Activated T-cell treated with anti-CD3 and anti-CD28 coated beads, Interleukin-2, amount 50 U/mL, for 72 hours (primary cell): ENCODE data around the gene PSMG3. TPM values are rescaled to one million over a fixed set of nuclear protein-coding genes. Genes with fewer than 3 reads are reported as not detected.

Source experiments
- ATAC-seq, 2 donors: fragments of 150-1000 bp; cut with Tn5 transposase; replicated peaks in 1 of 2; 2 replicates each; pipeline ENCODE4 v1.10.0; 2021; ENCODE audit warnings: moderate library complexity in 2 of 2, mild to moderate bottlenecking in 1 of 2
- DNase-seq, 2 donors: peaks; one replicate each; pipeline ENCODE4 v3.0.0; 2021 to 2022; ENCODE audit warnings: mixed read lengths in 1 of 2
- H3K27ac Mint-ChIP-seq: one replicate; pipeline ENCODE4 v1.8.0; 2022; ENCODE audit warnings: mild to moderate bottlenecking, moderate library complexity, mixed read lengths
- H3K27me3 Mint-ChIP-seq: one replicate; pipeline ENCODE4 v1.8.0; 2022; ENCODE audit warnings: low read depth, mixed read lengths
- H3K36me3 Mint-ChIP-seq, 2 donors: one replicate each; pipeline ENCODE4 v1.8.0; 2022; ENCODE audit warnings: mixed read lengths in 2 of 2, mild to moderate bottlenecking in 1 of 2; ENCODE audit not compliant: insufficient read depth in 2 of 2
- H3K4me1 Mint-ChIP-seq: one replicate; pipeline ENCODE4 v1.8.0; 2022; ENCODE audit warnings: low read depth, mixed read lengths
- H3K4me3 Mint-ChIP-seq, 2 donors: one replicate each; pipeline ENCODE4 v1.8.0; 2022; ENCODE audit warnings: mild to moderate bottlenecking in 2 of 2, mixed read lengths in 2 of 2, moderate library complexity in 2 of 2
- H3K9me3 Mint-ChIP-seq, 2 donors: one replicate each; pipeline ENCODE4 v1.8.0; 2022; ENCODE audit warnings: mixed read lengths in 2 of 2
- total RNA-seq, 2 donors: library from RNA; stranded (reverse); gene quantifications; one replicate each; pipeline ENCODE4 v1.2.3, GENCODE V29; 2022

The PSMG3 gene
- total RNA-seq, 2 donors from 2014 or later, result 49.7 to 53.6 TPM

GRCh38 chr7:1593091-1593866 is 23.4 kb upstream of the PSMG3 start:
- peaks cover 22% of the 10 kb centered on the region for H3K4me1 Mint-ChIP-seq
- peaks cover 2% of the 10 kb centered on the region in 2 donors for H3K9me3 Mint-ChIP-seq
- peaks cover 44% of the 10 kb centered on the region for H3K27me3 Mint-ChIP-seq
- DNase-seq (peak in 1 of 2 donors; percentile 13), ATAC-seq (peak; percentile 33 to 44)
- peaks cover 2% of the 10 kb centered on the region in 2 donors for H3K36me3 Mint-ChIP-seq
- peak overlapping the region; percentile 16 to 53 for H3K4me3 Mint-ChIP-seq
- no peak overlapping the region for H3K27ac Mint-ChIP-seq

- Mint-ChIP-seq H3K4me1 (peaks cover 22% of the 10 kb centered on the region), H3K9me3 (peaks cover 2% of the 10 kb centered on the region in 2 donors), H3K4me3 (peak overlapping the region; percentile 16 to 53), H3K27ac (no peak overlapping the region), H3K36me3 (peaks cover 4 to 5% of the 10 kb centered on the region in 2 donors), H3K27me3 (peaks cover 44% of the 10 kb centered on the region)
- ATAC-seq (peak in 1 of 2 donors; percentile 3), DNase-seq (no peak)
Measured at GRCh38 chr7:1592299-1592871, 22.6 kb upstream of the PSMG3 start.

GRCh38 chr7:1591876-1592275 is 22.0 kb upstream of the PSMG3 start:
- ATAC-seq, result peak in 1 of 2 donors; percentile 25
- no peak for DNase-seq
- Mint-ChIP-seq H3K9me3 (peaks cover 2% of the 10 kb centered on the region in 2 donors), H3K4me3 (peak overlapping the region; percentile 16 to 53), H3K27ac (no peak overlapping the region), H3K36me3 (peaks cover 4 to 5% of the 10 kb centered on the region in 2 donors), H3K27me3 (peaks cover 44% of the 10 kb centered on the region), H3K4me1 (peaks cover 22% of the 10 kb centered on the region)

- Mint-ChIP-seq H3K27ac (no peak overlapping the region), H3K36me3 (peaks cover 4 to 5% of the 10 kb centered on the region in 2 donors), H3K9me3 (peaks cover 2% of the 10 kb centered on the region in 2 donors), H3K4me1 (peaks cover 22% of the 10 kb centered on the region), H3K4me3 (no peak overlapping the region), H3K27me3 (peaks cover 44% of the 10 kb centered on the region)
- ATAC-seq (no peak), DNase-seq (no peak)
Measured at GRCh38 chr7:1591396-1591795, 21.6 kb upstream of the PSMG3 start.

- ATAC-seq (no peak), DNase-seq (no peak)
- Mint-ChIP-seq H3K4me1 (peaks cover 22% of the 10 kb centered on the region), H3K36me3 (peaks cover 4 to 5% of the 10 kb centered on the region in 2 donors), H3K4me3 (no peak overlapping the region), H3K27me3 (peaks cover 44% of the 10 kb centered on the region), H3K9me3 (peaks cover 2% of the 10 kb centered on the region in 2 donors), H3K27ac (no peak overlapping the region)
Measured at GRCh38 chr7:1590887-1591286, 21.1 kb upstream of the PSMG3 start.

GRCh38 chr7:1590476-1590875 is 20.6 kb upstream of the PSMG3 start:
- H3K36me3 Mint-ChIP-seq, result peaks cover 4 to 5% of the 10 kb centered on the region in 2 donors
- no peak overlapping the region for H3K4me3 Mint-ChIP-seq
- H3K27me3 Mint-ChIP-seq, result peaks cover 44% of the 10 kb centered on the region
- no peak for ATAC-seq
- peaks cover 2% of the 10 kb centered on the region in 2 donors for H3K9me3 Mint-ChIP-seq
- peaks cover 22% of the 10 kb centered on the region for H3K4me1 Mint-ChIP-seq
- no peak overlapping the region for H3K27ac Mint-ChIP-seq
- no peak for DNase-seq

GRCh38 chr7:1588978-1589377 is 19.1 kb upstream of the PSMG3 start:
- H3K27ac Mint-ChIP-seq, result no peak overlapping the region
- H3K4me1 Mint-ChIP-seq, result peaks cover 22% of the 10 kb centered on the region
- H3K27me3 Mint-ChIP-seq, result peaks cover 36% of the 10 kb centered on the region
- ATAC-seq (no peak), DNase-seq (no peak)
- H3K4me3 Mint-ChIP-seq, result no peak overlapping the region
- H3K36me3 Mint-ChIP-seq, result peaks cover 4 to 5% of the 10 kb centered on the region in 2 donors
- H3K9me3 Mint-ChIP-seq, result peaks cover 2% of the 10 kb centered on the region in 2 donors

- Mint-ChIP-seq H3K27ac (no peak overlapping the region), H3K4me1 (peaks cover 16% of the 10 kb centered on the region), H3K4me3 (no peak overlapping the region), H3K9me3 (peaks cover 2% of the 10 kb centered on the region in 2 donors), H3K27me3 (peaks cover 31% of the 10 kb centered on the region), H3K36me3 (peaks cover 4 to 5% of the 10 kb centered on the region in 2 donors)
- DNase-seq (no peak), ATAC-seq (no peak)
Measured at GRCh38 chr7:1587738-1588137, 17.9 kb upstream of the PSMG3 start.

GRCh38 chr7:1586827-1587705 is 17.2 kb upstream of the PSMG3 start:
- Mint-ChIP-seq H3K27ac (no peak overlapping the region), H3K4me1 (peaks cover 10% of the 10 kb centered on the region), H3K27me3 (peaks cover 26% of the 10 kb centered on the region), H3K4me3 (no peak overlapping the region), H3K36me3 (peaks cover 4 to 5% of the 10 kb centered on the region in 2 donors), H3K9me3 (peaks cover 2% of the 10 kb centered on the region in 2 donors)
- ATAC-seq (no peak), DNase-seq (no peak)

GRCh38 chr7:1586126-1586826 is 16.4 kb upstream of the PSMG3 start:
- Mint-ChIP-seq H3K4me3 (no peak overlapping the region), H3K36me3 (peaks cover 4 to 5% of the 10 kb centered on the region in 2 donors), H3K4me1 (peaks cover 2% of the 10 kb centered on the region), H3K27me3 (peaks cover 18% of the 10 kb centered on the region), H3K27ac (no peak overlapping the region), H3K9me3 (peaks cover 2% of the 10 kb centered on the region in 2 donors)
- no peak for ATAC-seq
- DNase-seq, result no peak

- Mint-ChIP-seq H3K4me3 (no peak overlapping the region), H3K27ac (no peak overlapping the region), H3K36me3 (peaks cover 4 to 5% of the 10 kb centered on the region in 2 donors), H3K9me3 (peaks cover 2% of the 10 kb centered on the region in 2 donors), H3K4me1 (no peaks in the 10 kb centered on the region), H3K27me3 (peaks cover 9% of the 10 kb centered on the region)
- ATAC-seq, result no peak
- DNase-seq, result no peak
Measured at GRCh38 chr7:1585142-1585981, 15.5 kb upstream of the PSMG3 start.

GRCh38 chr7:1584700-1585099 is 14.9 kb upstream of the PSMG3 start:
- no peak overlapping the region for H3K4me3 Mint-ChIP-seq
- peaks cover 4 to 5% of the 10 kb centered on the region in 2 donors for H3K36me3 Mint-ChIP-seq
- peaks cover 3% of the 10 kb centered on the region for H3K27me3 Mint-ChIP-seq
- DNase-seq, result no peak
- H3K27ac Mint-ChIP-seq, result no peak overlapping the region
- ATAC-seq, result no peak
- peaks cover 2% of the 10 kb centered on the region in 2 donors for H3K9me3 Mint-ChIP-seq
- H3K4me1 Mint-ChIP-seq, result peaks cover 3% of the 10 kb centered on the region
